NT2/D1 (cell line): ENCODE data around the gene TECPR2.

Experiments used
- SUZ12 ChIP-seq: IDR thresholded peaks from 2 replicates; pipeline ENCODE4 v1.6.1; 2011; ENCODE audit not compliant: insufficient read length, insufficient read depth; ENCODE audit errors: extremely low read depth
- ZNF274 ChIP-seq: IDR thresholded peaks from 2 replicates; pipeline ENCODE4 v1.6.1; 2011; ENCODE audit warnings: mild to moderate bottlenecking, low read depth, low read length

DNA sequence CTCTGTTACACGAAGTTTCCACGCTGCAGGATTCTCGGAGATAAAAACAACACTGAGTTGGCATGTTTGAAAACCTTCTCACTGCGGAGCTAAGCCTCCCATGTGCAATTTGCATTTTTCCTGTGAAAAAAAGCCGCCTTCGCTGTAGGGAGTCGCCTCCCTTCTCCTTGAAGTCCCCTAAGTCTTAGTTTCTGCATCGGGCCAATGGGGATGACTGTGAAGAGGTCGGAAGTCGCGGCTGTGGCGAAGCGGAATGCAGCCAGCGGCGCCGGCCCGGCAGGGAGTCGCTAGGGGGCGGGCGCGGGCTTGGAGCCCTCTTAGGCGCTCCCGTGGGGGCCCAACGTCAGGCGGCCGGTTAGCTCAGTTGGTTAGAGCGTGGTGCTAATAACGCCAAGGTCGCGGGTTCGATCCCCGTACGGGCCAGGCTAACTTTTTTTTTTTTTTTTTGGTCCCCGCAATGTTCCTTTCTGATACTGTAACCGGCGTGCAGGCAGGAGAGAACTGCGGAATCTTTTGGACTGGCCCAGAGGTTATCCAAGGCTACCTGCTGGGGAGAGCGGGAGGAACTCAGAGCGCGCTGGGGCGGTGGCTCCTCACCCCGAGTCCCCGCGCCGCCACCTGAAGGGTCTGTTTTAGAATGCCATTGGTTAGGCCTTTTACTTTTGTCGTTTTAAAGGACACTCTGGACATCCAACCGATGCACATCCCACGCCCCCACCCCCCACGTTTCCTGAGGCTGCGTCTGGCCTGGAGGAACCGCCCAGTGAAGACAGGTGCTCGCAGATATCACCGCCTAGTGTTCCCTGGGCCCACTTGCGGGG is 45.8 kb upstream of the TECPR2 start:
- TF ChIP-seq ZNF274, result no peak
- TF ChIP-seq SUZ12, result no peak
